HL-60/S4 treated with retinoic acid at 250 ng/mL for 4 days and 3 days (cell line): ENCODE data around the gene PCMT1.
"Not testable (repeated sequence)": the region's sequence is repeated elsewhere in the genome, so short reads cannot be mapped to it uniquely, and the experiment has no call there.

Source experiments
- in situ Hi-C: fragments of 300-500 bp; cut with MboI; formaldehyde crosslinking; loops from 2 replicates; pipeline ENCODE4 v1.7.0; 2022; ENCODE audit warnings: low sequenced_read_pairs

Gene PCMT1

GRCh38 chr6:149813351-149813750 is 63.8 kb downstream of the PCMT1 start:
- in situ Hi-C loops: no loop called here

- in situ Hi-C loops: no loop called here
Observed at GRCh38 chr6:149815788-149816187, 66.2 kb downstream of the PCMT1 start.

- in situ Hi-C loops: no loop called here
Observed at GRCh38 chr6:149820506-149820905, 71.0 kb downstream of the PCMT1 start.

GRCh38 chr6:149821492-149821891 is 72.0 kb downstream of the PCMT1 start:
- in situ Hi-C loops: no loop called here

- in situ Hi-C loops: no loop called here
Observed at GRCh38 chr6:149823013-149823412, 73.5 kb downstream of the PCMT1 start.

- in situ Hi-C loops: no loop called here
Observed at GRCh38 chr6:149825292-149825691, 75.8 kb downstream of the PCMT1 start.

GRCh38 chr6:149830731-149831307 is 81.3 kb downstream of the PCMT1 start:
- in situ Hi-C loops: no loop called here

GRCh38 chr6:149831308-149831820 is 81.8 kb downstream of the PCMT1 start:
- in situ Hi-C loops: no loop called here

- in situ Hi-C loops: no loop called here
Observed at GRCh38 chr6:149833651-149834050, 84.1 kb downstream of the PCMT1 start.

GRCh38 chr6:149834513-149835481 is 85.3 kb downstream of the PCMT1 start:
- in situ Hi-C loops: no loop called here

- in situ Hi-C loops: no loop called here
Observed at GRCh38 chr6:149840345-149841075, 91.0 kb downstream of the PCMT1 start.

GRCh38 chr6:149842331-149842730 is 92.8 kb downstream of the PCMT1 start:
- in situ Hi-C loops: no loop called here

- in situ Hi-C loops: no loop called here
Observed at GRCh38 chr6:149843051-149843633, 93.6 kb downstream of the PCMT1 start.

GRCh38 chr6:149844036-149844435 is 94.5 kb downstream of the PCMT1 start:
- in situ Hi-C loops: not testable (repeated sequence)

- in situ Hi-C loops: no loop called here
Observed at GRCh38 chr6:149844480-149844879, 94.9 kb downstream of the PCMT1 start.

- in situ Hi-C loops: no loop called here
Observed at GRCh38 chr6:149845549-149845948, 96.0 kb downstream of the PCMT1 start.

GRCh38 chr6:149846321-149846720 is 96.8 kb downstream of the PCMT1 start:
- in situ Hi-C loops: no loop called here

- in situ Hi-C loops: no loop called here
Observed at GRCh38 chr6:149847939-149848267, 98.4 kb downstream of the PCMT1 start.

- in situ Hi-C loops: not testable (repeated sequence)
Observed at GRCh38 chr6:149848343-149848742, 98.8 kb downstream of the PCMT1 start.

- in situ Hi-C loops: no loop called here
Observed at GRCh38 chr6:149851461-149852110, 102.0 kb downstream of the PCMT1 start.

- in situ Hi-C loops: no loop called here
Observed at GRCh38 chr6:149852180-149852579, 102.6 kb downstream of the PCMT1 start.
